IPS-18c (cell line): Measurements from ENCODE around the gene TGFBR3L.
A peak's percentile ranks its signal among the peaks of the same experiment; 100 is the strongest.

Experiments
- H3K4me3 ChIP-seq: 2 replicates; pipeline ENCODE4 v1.7.0; 2013; ENCODE audit warnings: low read depth, mild to moderate bottlenecking, low read length, moderate library complexity; ENCODE audit not compliant: insufficient read depth
- H3K9me3 ChIP-seq: one replicate; pipeline ENCODE4 v1.6.1; 2013; ENCODE audit warnings: mild to moderate bottlenecking, low read length, moderate library complexity; ENCODE audit not compliant: control insufficient read depth, insufficient read depth

TGFBR3L gene

GRCh38 chr19:7899751-7900378 is 14.8 kb upstream of the TGFBR3L start:
- Histone ChIP-seq H3K9me3 (no peaks in the 10 kb centered on the region), H3K4me3 (no peak overlapping the region)

GRCh38 chr19:7900401-7900870 is 14.2 kb upstream of the TGFBR3L start:
- Histone ChIP-seq H3K4me3 (no peak overlapping the region), H3K9me3 (no peaks in the 10 kb centered on the region)

- Histone ChIP-seq H3K9me3 (no peaks in the 10 kb centered on the region), H3K4me3 (no peak overlapping the region)
Observed at GRCh38 chr19:7900931-7901330, 13.7 kb upstream of the TGFBR3L start.

GRCh38 chr19:7901337-7901736 is 13.3 kb upstream of the TGFBR3L start:
- Histone ChIP-seq H3K9me3 (no peaks in the 10 kb centered on the region), H3K4me3 (no peak overlapping the region)

GRCh38 chr19:7902796-7903243 is 11.8 kb upstream of the TGFBR3L start:
- H3K4me3 ChIP-seq = peak overlapping the region; percentile 59; the same call in 1 of the 2 replicates
- H3K9me3 ChIP-seq = no peaks in the 10 kb centered on the region

- peak within 1 kb of the TSS; percentile 82 for H3K4me3 ChIP-seq
- H3K9me3 ChIP-seq = no peaks in the 10 kb centered on the region
Observed at GRCh38 chr19:7903244-7904073, 11.2 kb upstream of the TGFBR3L start, which contains the start of gene MAP2K7. Gene MAP2K7, plus strand, starts transcription at chr19:7903877. Its CDS starts 68 bp downstream, at chr19:7903945.

GRCh38 chr19:7904074-7905020 is 10.3 kb upstream of the TGFBR3L start:
- peak overlapping the region; percentile 82 for H3K4me3 ChIP-seq
- H3K9me3 ChIP-seq = no peaks in the 10 kb centered on the region

- Histone ChIP-seq H3K9me3 (no peaks in the 10 kb centered on the region), H3K4me3 (no peak overlapping the region)
Observed at GRCh38 chr19:7905268-7905667, 9.4 kb upstream of the TGFBR3L start.

- no peak overlapping the region for H3K4me3 ChIP-seq
- no peaks in the 10 kb centered on the region for H3K9me3 ChIP-seq
Observed at GRCh38 chr19:7905859-7906258, 8.8 kb upstream of the TGFBR3L start.

GRCh38 chr19:7907122-7907521 is 7.5 kb upstream of the TGFBR3L start:
- H3K4me3 ChIP-seq = no peak overlapping the region
- H3K9me3 ChIP-seq = no peaks in the 10 kb centered on the region

GRCh38 chr19:7907544-7907943 is 7.1 kb upstream of the TGFBR3L start:
- Histone ChIP-seq H3K9me3 (no peaks in the 10 kb centered on the region), H3K4me3 (no peak overlapping the region)

GRCh38 chr19:7908078-7908699 is 6.4 kb upstream of the TGFBR3L start:
- H3K4me3 ChIP-seq = no peak overlapping the region

GRCh38 chr19:7908742-7909461 is 5.7 kb upstream of the TGFBR3L start:
- H3K4me3 ChIP-seq = no peak overlapping the region
- no peaks in the 10 kb centered on the region for H3K9me3 ChIP-seq

More at GRCh38 chr19:7908078-7908699, 6.4 kb upstream of the TGFBR3L start:
- no peaks in the 10 kb centered on the region for H3K9me3 ChIP-seq

- Histone ChIP-seq H3K4me3 (no peak overlapping the region), H3K9me3 (no peaks in the 10 kb centered on the region)
Observed at GRCh38 chr19:7909471-7910067, 5.1 kb upstream of the TGFBR3L start.

- H3K4me3 ChIP-seq = no peak overlapping the region
Observed at GRCh38 chr19:7910321-7911161, 4.1 kb upstream of the TGFBR3L start.

More at GRCh38 chr19:7910321-7911161, 4.1 kb upstream of the TGFBR3L start:
- H3K9me3 ChIP-seq = no peaks in the 10 kb centered on the region
